Inferior parietal cortex (tissue), 1 donor: Measurements from ENCODE around the gene GRP.
"Not testable (repeated sequence)": the region's sequence is repeated elsewhere in the genome, so short reads cannot be mapped to it uniquely, and the experiment has no call there.

ENCODE experiments used
- DNase-seq: peaks from one replicate; pipeline ENCODE4 v3.0.0-alpha.2; 2016; ENCODE audit errors: extremely low spot score

GRP gene

DNA sequence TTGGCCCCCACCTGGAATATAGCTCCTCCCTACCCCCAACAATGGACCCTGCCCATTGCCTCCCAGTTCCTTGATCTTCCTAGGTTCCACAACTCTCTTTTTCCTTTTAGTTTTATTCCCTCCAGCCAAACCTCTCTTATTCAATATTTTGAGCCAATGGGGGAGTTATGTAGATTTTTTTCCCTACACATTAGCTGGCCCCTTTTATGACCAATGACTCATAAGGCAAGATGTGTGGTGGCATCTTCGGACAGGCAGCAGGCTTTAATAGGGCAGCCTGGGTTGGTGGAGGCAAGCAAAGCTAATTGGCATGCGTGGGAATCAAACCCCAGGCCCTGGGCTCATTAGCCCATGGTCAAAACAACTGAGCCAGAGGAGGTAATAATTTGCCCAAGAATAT lies 9.2 kb downstream of the GRP start:
- no peak for DNase-seq

DNA sequence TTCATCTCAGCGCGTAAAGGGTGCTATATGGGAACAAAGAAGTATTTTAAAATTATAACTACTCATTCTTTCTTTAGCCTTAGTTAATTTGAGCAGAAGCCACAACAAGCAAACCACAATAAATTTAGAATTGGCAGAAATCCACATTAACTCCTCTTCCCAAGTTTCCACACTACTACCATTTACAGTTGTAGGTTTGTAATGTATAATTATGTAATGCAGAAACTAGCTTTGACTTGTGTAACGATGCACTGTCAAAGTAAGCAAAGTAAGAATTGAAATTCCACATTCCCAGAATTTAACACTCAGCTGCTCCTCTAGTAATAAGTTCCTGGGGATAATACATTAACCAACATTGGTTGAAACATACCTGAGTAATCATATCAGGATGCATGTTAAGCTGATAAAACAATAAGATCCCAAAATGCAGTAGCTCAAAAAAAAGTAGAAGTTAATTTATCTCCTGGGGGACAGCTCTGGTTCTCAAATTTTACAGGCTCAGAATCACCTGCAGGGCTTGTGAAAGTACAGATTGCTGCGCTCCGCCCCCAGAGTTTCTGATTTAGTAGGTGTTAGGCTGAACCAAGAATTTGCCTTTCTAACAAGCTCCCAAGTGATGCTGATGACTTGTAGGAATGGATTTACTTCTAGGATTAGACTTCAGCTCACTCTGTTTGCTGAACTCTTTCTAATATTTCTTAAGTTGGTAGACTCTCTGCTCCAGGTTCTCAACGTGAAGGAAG lies 9.9 kb downstream of the GRP start:
- DNase-seq: no peak

DNA sequence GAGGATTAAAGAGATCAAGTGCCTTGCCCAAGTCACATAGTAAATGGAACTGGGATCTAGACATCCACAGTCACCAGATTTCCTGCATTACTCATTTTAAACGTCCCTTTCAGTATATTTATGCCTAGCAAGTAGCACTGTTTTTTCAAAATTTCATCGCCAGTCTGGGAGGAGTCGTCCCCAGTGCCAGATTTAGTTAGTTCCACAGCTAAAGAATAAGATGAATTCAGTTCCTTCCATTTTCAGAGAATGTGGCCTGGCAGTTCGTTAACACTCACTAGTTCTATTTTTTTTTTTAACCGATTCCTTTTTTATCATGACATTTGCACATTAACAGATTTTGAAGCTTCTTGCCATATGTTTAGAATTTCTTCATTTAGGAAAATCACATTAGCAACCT lies 11.2 kb downstream of the GRP start:
- DNase-seq: peak; percentile 42

DNA sequence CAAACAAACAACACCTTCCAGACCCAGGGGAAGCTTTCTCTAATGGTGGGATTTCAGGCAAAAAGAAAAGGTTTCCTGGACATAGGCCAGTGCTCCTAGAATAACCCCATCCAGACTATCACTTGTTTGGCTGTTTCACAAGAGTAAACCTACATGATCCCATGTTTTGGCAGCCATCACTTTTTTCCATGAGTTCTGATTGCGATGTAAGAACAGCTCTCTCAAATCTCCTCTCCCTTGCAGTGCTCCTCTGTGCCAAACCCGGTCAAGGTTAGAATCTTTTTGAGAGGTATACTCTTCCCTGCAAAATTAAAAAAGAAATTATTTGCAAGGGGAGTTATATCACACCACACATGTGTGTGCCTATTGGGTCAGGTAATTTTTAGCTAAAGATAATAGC lies 11.9 kb downstream of the GRP start:
- no peak for DNase-seq

DNA sequence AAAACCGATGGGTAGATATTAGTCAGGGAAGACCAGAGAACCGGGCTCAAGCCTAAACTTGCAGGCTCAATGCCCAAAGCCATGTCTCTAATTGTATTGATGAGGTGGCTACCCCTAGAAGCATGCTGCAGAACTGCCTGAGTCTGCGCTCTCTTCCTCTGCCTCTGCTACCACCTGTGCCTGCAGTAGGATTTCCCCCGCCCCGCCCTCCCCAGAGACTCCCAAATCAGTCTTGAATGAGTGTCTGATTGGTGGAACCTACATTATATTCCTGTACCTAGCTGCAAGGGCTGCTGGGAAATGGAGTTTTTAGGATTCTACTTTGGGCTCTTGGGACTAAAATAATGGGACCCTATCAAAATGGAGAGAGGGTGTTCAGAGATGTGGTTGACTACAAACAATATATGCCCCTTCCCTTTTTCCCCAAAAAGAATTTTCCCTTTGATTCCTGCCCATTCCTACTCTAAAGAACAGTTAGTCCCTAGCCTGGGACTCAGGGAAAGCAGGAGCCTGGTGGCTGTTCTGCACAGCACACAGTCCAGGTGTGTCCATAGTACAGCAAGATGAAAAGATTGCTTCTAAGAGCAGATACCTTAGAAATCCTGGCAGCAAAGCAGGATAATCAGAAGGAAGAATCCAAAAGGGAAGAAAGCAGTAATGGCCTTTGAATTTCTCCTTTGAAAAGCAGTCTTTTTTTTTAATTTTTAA lies 12.5 kb downstream of the GRP start:
- DNase-seq: no peak

DNA sequence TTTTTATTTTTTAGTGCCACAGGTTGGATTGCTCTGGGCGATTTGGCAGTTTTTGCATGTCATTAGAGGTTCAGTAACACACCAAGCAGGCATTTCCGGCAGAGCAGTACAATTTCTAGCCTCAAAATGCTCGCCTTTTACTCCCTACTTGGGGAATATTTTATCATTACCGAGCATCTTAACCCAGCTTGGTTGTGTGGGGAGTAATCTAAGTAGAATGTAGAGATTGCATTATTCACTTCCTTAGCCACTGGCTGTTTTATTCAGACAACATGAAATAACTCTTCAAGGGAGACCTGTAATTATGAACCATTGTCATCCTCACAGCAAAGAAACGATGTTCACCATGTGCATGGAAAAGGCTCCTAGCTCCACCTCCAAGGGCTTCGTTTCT lies 13.1 kb downstream of the GRP start:
- no peak for DNase-seq

DNA sequence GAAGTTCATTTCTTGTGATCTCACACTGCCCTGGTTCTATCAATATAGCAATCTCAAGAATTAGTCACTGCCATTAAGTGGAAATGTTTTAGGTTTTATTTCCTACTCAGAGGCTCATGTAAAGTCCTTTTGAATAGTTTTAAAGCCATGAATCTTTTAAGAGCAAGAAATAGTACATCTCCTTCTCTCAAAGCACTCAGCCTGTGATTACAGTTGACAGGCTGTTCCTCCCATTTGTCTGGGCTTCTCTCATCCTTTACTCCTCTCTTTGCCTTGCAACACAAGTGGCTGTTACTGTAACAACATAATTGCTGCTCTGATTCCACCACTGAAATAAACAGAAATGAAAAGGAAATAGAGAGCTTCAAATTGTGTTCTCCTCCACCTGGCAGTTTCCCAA lies 18.4 kb downstream of the GRP start:
- no peak for DNase-seq

DNA sequence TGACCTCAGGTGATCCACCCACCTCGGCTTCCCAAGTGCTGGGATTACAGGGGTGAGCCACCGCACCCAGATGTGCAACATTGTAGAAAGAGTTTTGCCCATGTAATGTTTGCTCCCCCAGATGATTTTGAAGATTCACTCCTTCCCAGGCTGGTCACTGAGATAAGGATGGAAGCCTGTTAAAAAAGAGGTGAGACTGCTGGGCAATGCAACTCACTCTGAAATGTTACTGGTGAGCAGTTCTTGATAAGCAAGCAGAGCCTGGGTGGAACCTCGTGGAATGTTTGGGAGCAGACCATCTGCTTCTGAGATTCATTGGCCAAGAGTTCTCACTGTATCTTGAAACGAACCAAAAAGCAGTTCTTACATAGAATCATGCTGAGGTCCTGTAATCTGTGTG lies 19.7 kb downstream of the GRP start:
- DNase-seq: no peak

DNA sequence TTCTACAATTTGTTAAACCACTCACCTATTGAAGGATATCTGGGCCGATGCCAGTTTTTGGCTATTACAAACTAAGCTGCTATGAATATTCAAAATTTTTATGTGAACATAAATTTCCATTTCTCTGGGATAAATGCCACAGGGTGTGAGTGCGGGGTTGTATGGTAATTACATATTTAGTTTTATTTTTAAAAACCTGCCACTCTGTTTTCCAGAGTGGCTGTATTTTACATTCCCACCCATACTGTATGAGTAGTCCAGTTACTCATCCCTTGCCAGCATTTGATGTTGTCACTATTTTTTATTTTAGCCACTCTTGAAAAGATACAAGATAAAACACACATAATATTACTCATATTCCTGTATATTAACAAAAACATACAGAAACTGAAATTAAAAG lies 22.9 kb downstream of the GRP start:
- DNase-seq: no peak

DNA sequence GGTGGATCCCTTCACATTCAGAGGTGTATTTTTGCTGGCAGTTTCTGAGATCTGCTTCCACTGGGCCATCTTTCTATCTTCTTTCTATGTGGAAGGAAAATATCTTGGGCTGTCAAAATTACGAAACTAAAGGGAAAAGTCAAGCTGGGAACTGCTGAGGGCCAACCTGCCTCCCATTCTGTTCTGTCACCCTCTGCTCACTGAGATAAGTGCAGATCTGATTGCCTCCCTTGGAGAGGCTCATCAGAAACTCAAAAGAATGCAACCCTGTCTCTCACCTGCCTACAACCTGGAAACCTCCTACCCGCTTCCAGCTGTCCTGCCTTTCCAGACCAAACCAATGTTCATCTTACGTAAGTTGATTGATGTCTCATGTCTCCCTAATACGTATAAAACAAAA lies 26.8 kb downstream of the GRP start:
- no peak for DNase-seq

DNA sequence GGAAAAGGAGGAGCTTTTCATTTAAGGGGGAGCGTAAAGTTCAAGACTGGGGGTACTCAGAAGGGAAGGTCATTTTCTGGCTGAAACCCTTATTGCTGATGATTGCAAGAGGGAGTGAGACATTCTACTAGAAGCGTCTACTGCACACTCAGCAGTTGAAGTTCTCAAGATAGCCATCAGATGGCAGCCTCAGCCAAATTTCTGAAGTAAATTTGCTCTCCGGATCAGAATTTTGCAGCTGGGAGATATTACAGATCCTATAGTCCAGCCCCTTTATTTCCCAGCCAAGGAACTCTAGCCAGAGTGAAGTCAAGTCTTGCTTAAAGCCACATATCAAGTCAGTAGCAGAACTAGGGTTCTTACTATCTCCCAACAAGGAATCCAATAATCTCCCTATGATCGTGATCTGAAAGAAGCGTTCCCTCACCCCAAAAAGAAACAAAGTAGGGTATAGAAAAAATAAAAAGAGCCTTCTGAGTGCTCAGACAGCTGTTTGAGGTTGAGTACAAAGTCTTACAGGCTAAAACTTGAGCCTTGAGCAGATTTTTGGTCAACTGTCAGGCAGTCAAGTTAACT lies 29.3 kb downstream of the GRP start:
- DNase-seq: peak; percentile 88

DNA sequence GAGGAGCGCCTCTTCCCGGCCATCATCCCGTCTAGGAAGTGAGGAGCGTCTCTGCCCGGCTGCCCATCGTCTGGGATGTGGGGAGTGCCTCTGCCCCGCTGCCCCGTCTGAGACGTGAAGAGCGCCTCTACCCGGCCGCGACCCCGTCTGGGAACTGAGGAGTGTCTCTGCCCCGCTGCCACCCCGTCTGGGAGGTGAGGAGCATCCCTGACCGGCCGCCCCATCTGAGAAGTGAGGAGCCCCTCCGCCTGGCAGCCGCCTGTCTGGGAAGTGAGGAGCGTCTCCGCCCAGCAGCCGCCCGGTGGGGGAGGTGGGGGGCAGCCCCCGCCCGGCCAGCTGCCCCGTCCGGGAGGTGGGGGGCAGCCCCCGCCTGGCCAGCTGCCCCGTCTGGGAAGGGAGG lies 35.5 kb downstream of the GRP start:
- DNase-seq: not testable (repeated sequence)

DNA sequence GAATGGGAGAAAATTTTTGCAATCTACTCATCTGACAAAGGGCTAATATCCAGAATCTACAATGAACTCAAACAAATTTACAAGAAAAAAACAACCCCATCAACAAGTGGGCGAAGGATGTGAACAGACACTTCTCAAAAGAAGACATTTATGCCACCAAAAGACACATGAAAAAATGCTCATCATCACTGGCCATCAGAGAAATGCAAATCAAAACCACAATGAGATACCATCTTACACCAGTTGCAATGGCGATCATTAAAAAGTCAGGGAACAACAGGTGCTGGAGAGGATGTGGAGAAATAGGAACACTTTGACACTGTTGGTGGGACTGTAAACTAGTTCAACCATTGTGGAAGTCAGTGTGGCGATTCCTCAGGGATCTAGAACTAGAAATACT lies 41.9 kb downstream of the GRP start:
- not testable (repeated sequence) for DNase-seq

DNA sequence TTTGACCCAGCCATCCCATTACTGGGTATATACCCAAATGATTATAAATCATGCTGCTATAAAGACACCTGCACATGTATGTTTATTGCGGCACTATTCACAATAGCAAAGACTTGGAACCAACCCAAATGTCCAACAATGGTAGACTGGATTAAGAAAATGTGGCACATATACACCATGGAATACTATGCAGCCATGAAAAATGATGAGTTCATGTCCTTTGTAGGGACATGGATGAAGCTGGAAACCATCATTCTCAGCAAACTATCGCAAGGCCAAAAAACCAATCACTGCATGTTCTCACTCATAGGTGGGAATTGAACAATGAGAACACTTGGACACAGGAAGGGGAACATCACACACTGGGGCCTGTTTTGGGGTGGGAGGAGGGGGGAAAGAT lies 42.3 kb downstream of the GRP start:
- DNase-seq: not testable (repeated sequence)

DNA sequence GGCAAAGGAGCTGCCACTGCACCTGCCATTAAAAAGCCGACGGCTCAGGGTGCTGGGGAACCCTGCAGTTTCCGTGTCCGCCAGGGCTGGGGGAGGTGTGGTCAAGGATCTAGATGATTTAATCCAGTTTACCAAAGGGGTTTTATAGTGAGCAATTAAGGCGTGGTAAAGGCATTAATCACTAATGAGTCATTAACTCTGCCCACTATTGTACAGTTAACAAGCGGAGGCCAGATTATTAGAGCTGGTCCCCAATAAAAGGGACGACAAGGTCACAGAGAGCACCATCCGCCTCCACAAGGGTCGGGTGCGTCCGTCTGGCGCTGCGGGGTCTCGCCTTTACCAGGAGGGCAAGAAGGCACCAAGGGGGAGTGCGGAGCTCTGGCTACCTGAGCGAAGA lies 43.7 kb downstream of the GRP start:
- DNase-seq: no peak

DNA sequence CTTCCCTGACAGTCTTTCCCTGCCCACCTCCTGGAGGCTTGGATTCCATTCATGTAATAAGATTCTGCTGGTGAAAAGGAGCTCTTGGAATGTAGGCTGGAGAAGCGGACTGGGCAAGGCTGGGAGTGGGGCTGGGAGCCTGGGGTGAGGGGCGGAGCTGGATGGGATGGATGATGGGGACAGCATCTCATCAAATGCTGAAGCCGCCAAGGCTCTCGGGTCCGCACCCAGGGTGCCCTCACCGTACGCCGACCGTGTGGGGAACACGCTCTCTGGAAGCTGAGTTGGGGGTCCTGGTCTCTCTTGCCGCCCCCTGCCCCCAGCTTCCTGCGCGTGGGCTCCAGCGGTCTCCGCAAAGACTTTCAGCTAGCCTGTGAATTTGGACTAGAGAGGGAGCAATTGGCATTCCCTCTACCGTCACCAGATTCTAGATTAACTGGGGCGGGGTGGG lies 44.2 kb downstream of the GRP start:
- no peak for DNase-seq

DNA sequence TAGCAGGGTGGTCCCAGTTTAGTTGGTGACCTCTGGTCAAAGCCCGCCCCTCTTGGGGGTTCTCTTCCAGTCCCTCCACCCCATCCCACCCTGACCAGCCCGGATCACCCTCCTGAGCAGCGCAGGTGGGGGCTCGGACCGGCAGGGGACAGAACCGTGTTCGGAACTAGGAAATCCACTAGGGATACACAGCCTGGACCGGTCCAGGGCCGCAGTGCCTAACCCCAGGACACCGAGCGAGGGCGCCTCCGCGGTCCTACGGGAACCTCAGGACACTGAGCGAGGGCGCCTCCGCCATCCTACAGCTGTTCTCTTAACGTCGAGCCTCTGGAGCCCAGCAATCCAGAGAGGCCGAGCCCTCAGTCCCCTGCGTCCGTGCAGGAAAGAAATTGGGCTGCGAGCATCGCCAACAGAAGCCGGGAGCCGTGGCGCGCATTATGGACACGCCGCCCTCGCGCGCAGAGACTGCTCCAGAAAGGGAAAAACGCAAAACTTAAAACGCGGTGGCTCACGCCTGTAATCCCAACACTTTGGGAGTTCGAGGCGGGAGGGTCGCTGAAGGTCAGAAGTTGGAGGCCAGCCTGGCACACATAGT lies 44.8 kb downstream of the GRP start:
- no peak for DNase-seq

DNA sequence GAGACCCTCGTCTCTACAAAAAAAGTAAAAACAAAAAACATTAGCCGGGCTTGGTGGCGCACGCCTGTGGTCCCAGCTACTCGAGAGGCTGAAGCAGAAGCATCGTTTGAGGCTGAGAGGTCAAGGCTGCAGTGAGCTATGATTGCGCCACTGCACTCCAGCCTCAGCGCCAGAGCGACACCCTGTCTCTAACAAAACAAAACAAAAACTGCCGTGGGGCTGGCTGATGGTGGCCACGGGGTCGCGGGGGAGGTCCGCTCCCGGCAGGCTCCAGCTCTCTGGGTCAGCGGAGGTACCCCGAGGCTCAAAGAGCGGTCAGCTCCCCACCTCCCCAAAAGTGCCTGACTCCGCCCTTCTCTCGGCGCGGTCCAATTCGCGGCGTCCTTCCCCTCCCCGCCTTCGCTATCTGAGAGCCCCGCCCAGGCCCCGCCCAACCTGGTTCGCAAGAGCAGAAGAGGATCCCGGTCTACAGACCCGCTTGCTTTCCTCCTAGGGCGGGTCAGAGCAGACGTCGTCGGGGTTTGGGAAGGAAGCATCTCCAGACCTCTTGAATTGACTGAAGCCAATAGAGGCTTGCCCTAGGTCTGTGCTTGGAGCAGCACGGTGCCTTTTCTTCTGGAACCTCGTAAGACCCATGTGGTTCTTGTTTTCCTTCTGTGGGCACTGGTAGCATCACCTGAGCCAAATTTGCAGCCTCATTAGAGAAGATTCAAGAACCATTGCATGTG lies 45.5 kb downstream of the GRP start:
- DNase-seq: no peak

DNA sequence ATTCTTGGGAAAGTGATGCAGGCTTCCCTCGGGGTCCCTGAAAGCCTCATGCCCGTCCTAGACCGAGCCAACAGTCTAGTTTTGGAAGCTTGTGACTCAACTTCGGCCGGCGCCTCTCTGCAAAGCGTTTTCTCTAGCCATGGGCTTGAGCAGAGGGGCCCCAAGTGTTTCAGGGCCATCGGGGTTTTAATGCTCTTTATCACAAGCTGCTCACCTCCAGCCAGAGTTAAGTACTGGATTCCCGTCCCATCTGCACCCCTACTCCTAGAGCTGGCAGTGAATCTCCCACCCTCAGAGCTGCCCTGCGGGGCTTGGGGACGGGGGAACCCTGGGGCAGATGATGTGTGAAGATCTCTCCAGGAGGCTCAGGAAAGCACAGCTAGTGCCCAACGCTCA lies 46.0 kb downstream of the GRP start:
- DNase-seq: no peak

DNA sequence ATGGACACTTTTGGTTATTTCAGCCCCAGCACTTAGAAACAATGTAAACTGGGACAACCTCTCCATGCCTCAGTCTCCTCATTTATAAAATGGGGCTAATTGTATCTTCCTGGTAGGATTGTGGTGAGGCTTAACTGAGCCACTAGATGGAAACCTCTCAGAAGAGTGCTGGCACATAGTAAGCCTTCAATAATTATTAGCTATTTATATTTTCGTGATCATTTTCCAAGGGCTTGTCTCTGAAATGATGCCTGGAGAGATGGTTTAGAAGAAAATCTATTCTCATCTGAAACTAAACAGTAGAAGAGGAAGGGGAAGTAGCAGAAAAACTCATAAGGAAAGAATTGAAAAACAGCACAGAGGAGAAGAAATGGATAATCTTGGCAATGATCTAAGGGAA lies 46.5 kb downstream of the GRP start:
- DNase-seq: no peak

DNA sequence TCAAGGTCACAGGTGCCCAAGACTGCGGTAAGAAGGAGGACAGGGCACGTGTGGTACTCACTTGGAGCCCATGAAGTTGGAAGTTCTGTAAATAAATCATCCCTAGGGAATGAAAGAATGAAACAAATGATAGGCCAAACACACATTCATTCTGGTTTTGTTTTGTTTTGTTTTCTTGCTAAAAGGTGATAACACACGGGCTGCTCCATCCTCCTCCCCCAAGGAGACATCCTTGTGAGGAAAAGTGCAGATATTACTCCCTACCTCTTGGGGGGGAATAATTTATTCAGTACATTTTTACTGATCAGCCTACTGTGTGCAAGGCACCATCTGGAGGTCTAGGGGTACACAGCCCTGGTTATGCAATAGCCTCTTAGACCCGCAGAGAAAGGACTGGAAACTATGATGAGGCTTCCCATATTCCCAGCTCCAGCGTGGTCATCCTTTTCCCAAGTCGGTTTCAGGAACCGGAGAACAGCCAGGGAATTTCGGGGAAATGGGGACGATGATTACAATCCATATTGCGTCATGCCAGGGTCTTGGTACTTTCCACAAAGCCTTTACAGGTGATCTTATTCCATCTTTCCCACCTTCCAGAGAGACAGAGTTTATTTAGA lies 47.0 kb downstream of the GRP start:
- DNase-seq: no peak
